ENCODE data around the gene MAD1L1.

The MAD1L1 gene

GRCh38 chr7:1965579-1966294 is 267.0 kb downstream of the MAD1L1 start:
- H3K4me3 ChIP-seq (ENCODE audit: low read depth, low read length), result no peak overlapping the region
- no peak for TF ChIP-seq CTCF (IDR thresholded peaks at IDR 0.05; ENCODE audit: borderline replicate concordance, insufficient read depth, low read depth, low read length)

- H3K4me3 ChIP-seq (ENCODE audit: low read depth, low read length), result no peak overlapping the region
- TF ChIP-seq CTCF (IDR thresholded peaks at IDR 0.05; ENCODE audit: borderline replicate concordance, insufficient read depth, low read depth, low read length), result no peak
These were observed 267.7 kb downstream of the MAD1L1 start for GRCh38 chr7:1964913-1965578.

GRCh38 chr7:1964211-1964912 is 268.4 kb downstream of the MAD1L1 start:
- H3K4me3 ChIP-seq (ENCODE audit: low read depth, low read length), result no peak overlapping the region
- no peak for TF ChIP-seq CTCF (IDR thresholded peaks at IDR 0.05; ENCODE audit: borderline replicate concordance, insufficient read depth, low read depth, low read length)

GRCh38 chr7:1963575-1963974 is 269.2 kb downstream of the MAD1L1 start:
- no peak for TF ChIP-seq CTCF (IDR thresholded peaks at IDR 0.05; ENCODE audit: borderline replicate concordance, insufficient read depth, low read depth, low read length)
- no peak overlapping the region for H3K4me3 ChIP-seq (ENCODE audit: low read depth, low read length)

GRCh38 chr7:1961701-1962276 is 271.0 kb downstream of the MAD1L1 start:
- no peak overlapping the region for H3K4me3 ChIP-seq (ENCODE audit: low read depth, low read length)
- TF ChIP-seq CTCF (IDR thresholded peaks at IDR 0.05; ENCODE audit: borderline replicate concordance, insufficient read depth, low read depth, low read length), result no peak

- no peak for TF ChIP-seq CTCF (IDR thresholded peaks at IDR 0.05; ENCODE audit: borderline replicate concordance, insufficient read depth, low read depth, low read length)
These were observed 273.4 kb downstream of the MAD1L1 start for GRCh38 chr7:1959305-1959704.

More at GRCh38 chr7:1959305-1959704, 273.4 kb downstream of the MAD1L1 start:
- no peak overlapping the region for H3K4me3 ChIP-seq (ENCODE audit: low read depth, low read length)
